Esophagus squamous epithelium (tissue), 5 donors: Measurements from ENCODE around the gene TSPAN5. TPM values are rescaled to one million over a fixed set of nuclear protein-coding genes. Genes with fewer than 3 reads are reported as not detected.

Experiments
- DNase-seq: peaks from one replicate; lab custom pipeline; 2025; lab: John Stamatoyannopoulos, UW
- H3K27ac ChIP-seq, 4 donors: fragments of 200-600 bp; sonication (generic); one replicate each; pipeline ENCODE4 v1.5.1; 2016 to 2019; ENCODE audit warnings: mild to moderate bottlenecking in 1 of 4
- H3K27me3 ChIP-seq, 4 donors: fragments of 200-600 bp; sonication (generic); 1 replicate in 3 of 4; 2 replicates in 1 of 4; pipeline versions ENCODE4 v1.5.1 to v1.6.0; 2017 to 2021; ENCODE audit warnings: antibody characterized with exemption in 1 of 4
- H3K36me3 ChIP-seq, 3 donors: fragments of 200-600 bp; sonication (generic); one replicate each; pipeline ENCODE4 v1.5.1; 2016 to 2019
- H3K4me1 ChIP-seq, 3 donors: fragments of 200-600 bp; sonication (generic); one replicate each; pipeline ENCODE4 v1.5.1; 2017 to 2019
- H3K4me3 ChIP-seq, 4 donors: fragments of 200-600 bp; sonication (generic); 1 replicate in 3 of 4; 2 replicates in 1 of 4; pipeline ENCODE4 v1.5.1; 2016 to 2019; ENCODE audit warnings: mild to moderate bottlenecking in 2 of 4, moderate library complexity in 1 of 4
- H3K9me3 ChIP-seq, 3 donors: fragments of 200-600 bp; sonication (generic); one replicate each; pipeline ENCODE4 v1.5.1; 2016 to 2019
- POLR2A ChIP-seq, 4 donors: fragments of 450-650 bp; IDR thresholded peaks; one replicate each; pipeline ENCODE4 v1.6.1; 2017; ENCODE audit warnings: antibody characterized with exemption in 4 of 4, mild to moderate bottlenecking in 4 of 4, moderate library complexity in 3 of 4
- WGBS, 2 donors: methylation state at CpG; one replicate each; pipeline ENCODE4 v1.1.5; 2018; 5-methylcytosine and 5-hydroxymethylcytosine counted together
- intact Hi-C: fragments of 100-400 bp; cut with DNase I; formaldehyde crosslinking; loops from one replicate; pipeline ENCODE4 v1.15.0; 2022
- total RNA-seq, 4 donors: library from RNA; depleted of rRNA; stranded (reverse); fragments of >200 nt; gene quantifications; one replicate each; pipeline ENCODE4 v1.1.0, GENCODE V29; 2016
- TF ChIP-seq, protein P1 (sequence below), 6 experiments: fragments of 450-650 bp in 4 of 6; fragments of 200-600 bp in 2 of 6; sonication (generic) in 2 of 6; IDR thresholded peaks; one replicate each; pipeline ENCODE4 v1.5.1; 2016 to 2019; ENCODE audit warnings: antibody characterized with exemption in 6 of 6, mild to moderate bottlenecking in 4 of 6, moderate library complexity in 4 of 6
- donor health status: DM: yes; HTN: yes; CAD: no.

TSPAN5 gene
- total RNA-seq, 4 donors from 2014 or later, result 10.9 to 19.0 (median 13.9) TPM

DNA sequence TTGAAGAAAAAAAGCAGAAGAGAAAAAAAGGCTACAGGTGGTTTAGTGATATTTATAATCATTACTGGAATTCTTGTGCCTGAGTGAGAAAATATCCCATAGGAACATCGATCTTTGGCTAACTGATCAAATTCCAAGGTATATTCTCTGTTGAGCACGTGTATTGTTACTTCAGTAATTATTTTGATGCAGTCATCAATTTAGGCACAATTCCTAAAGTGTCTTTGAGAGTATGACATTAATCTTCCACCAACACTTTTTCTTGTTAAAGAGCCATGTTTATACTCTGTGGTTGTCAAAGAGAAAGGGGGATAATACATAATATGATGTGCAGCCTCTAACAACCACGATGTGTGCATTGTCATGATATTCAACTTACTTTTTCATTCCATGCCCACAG is 151.1 kb downstream of the TSPAN5 start:
- H3K36me3 ChIP-seq, result peaks cover 0 to 6% (median 0%) of the 10 kb centered on the region in 3 donors
- TF ChIP-seq, protein P1, sequence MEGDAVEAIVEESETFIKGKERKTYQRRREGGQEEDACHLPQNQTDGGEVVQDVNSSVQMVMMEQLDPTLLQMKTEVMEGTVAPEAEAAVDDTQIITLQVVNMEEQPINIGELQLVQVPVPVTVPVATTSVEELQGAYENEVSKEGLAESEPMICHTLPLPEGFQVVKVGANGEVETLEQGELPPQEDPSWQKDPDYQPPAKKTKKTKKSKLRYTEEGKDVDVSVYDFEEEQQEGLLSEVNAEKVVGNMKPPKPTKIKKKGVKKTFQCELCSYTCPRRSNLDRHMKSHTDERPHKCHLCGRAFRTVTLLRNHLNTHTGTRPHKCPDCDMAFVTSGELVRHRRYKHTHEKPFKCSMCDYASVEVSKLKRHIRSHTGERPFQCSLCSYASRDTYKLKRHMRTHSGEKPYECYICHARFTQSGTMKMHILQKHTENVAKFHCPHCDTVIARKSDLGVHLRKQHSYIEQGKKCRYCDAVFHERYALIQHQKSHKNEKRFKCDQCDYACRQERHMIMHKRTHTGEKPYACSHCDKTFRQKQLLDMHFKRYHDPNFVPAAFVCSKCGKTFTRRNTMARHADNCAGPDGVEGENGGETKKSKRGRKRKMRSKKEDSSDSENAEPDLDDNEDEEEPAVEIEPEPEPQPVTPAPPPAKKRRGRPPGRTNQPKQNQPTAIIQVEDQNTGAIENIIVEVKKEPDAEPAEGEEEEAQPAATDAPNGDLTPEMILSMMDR (IDR thresholded peaks at IDR 0.05), result no peak
- TF ChIP-seq POLR2A (IDR thresholded peaks at IDR 0.05), result no peak
- H3K27me3 ChIP-seq, result no peaks in the 10 kb centered on the region
- WGBS, 2 donors, result 68 to 75% methylated on average over 3 of the region's 3 CpGs
- peaks cover 0 to 21% (median 3%) of the 10 kb centered on the region in 3 donors for H3K4me1 ChIP-seq
- no peaks in the 10 kb centered on the region for H3K9me3 ChIP-seq
- no peak for DNase-seq
- no peak overlapping the region for H3K27ac ChIP-seq
- no peak overlapping the region for H3K4me3 ChIP-seq
- intact Hi-C loops, result no loop called here

DNA sequence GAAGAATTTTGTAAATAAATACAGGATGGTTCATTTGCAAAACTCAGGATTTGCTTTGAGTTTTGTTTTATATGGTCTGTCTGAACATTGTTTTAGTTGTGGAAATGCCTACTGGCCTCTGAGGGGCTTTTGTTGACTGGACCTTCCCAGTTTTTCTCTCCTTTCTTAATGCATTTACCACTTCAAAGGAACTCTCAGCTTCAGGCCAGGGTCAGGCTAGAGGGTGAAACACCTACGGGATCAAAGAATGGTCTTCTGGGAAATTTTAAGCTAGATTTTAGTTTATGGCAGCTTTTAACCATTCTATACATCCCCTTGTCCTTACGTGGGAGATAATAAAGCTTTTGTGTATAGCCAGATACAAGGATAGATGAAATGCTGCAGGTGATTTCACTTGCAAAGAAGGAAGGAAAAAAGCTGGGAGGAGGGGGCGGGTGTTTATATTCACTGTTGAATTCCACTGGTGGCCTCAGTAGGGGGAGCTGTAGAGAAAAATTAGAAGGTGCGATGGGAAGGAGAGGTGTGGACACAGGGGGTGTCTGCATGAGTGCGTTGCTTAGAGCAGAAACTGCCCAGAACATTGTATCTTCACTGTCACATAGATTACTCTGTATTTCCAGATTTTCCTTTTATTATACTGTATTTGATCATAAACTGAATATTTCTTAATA is 151.8 kb downstream of the TSPAN5 start:
- intact Hi-C loops, result no loop called here
- Histone ChIP-seq H3K4me1 (peaks cover 0 to 21% (median 3%) of the 10 kb centered on the region in 3 donors), H3K4me3 (no peak overlapping the region), H3K27ac (no peak overlapping the region), H3K27me3 (no peaks in the 10 kb centered on the region), H3K36me3 (peaks cover 0 to 6% (median 0%) of the 10 kb centered on the region in 3 donors), H3K9me3 (no peaks in the 10 kb centered on the region)
- TF ChIP-seq, protein P1 (IDR thresholded peaks at IDR 0.05), result peak in 1 of 6 experiments; percentile 19
- no peak for TF ChIP-seq POLR2A (IDR thresholded peaks at IDR 0.05)
- no peak for DNase-seq
- WGBS, 2 donors, result 73 to 82% methylated on average over 5 of the region's 5 CpGs

DNA sequence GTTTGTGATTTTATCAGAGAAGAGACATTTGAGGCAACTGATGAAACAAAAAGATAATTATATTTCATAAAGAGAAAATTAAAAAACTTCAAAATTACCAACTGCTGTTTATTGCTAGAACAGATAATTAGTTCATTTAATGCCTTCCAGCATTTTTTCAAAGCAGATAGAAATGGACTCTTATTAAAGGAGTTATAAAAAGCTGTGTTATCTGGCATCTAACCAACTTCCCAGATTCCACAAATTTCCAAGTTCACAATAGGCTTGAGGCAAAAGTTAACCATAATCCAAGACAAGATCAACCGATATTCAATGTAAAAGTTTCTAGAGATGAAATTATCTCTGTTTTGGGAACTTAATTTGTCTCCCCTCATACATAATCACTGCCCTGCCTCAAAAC is 152.4 kb downstream of the TSPAN5 start:
- 69 to 83% methylated on average over 1 of the region's 1 CpG for WGBS, 2 donors
- TF ChIP-seq, protein P1 (IDR thresholded peaks at IDR 0.05), result no peak
- TF ChIP-seq POLR2A (IDR thresholded peaks at IDR 0.05), result no peak
- H3K4me3 ChIP-seq, result no peak overlapping the region
- no peaks in the 10 kb centered on the region for H3K9me3 ChIP-seq
- peaks cover 0 to 17% (median 3%) of the 10 kb centered on the region in 3 donors for H3K4me1 ChIP-seq
- peaks cover 0 to 6% (median 0%) of the 10 kb centered on the region in 3 donors for H3K36me3 ChIP-seq
- DNase-seq, result no peak
- no peak overlapping the region for H3K27ac ChIP-seq
- intact Hi-C loops, result no loop called here
- no peaks in the 10 kb centered on the region for H3K27me3 ChIP-seq

DNA sequence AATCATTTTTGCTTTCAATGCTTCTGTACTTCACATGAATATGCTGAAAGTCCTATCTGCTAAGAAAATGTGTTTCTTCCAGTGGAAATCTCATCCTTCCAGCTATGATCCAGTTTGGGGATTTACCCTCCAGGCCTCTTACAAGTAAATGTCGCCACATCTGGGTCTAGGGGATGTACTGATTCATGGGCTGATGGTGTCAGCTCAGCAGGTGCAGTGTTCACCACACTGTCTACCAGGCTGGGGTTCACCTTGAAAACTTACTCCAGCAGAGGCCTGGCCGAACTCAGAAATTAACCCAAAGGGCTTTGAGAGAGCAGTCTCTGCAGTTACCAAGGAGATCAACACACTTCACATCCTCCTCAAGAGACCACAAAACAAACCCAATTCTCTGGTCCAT is 154.3 kb downstream of the TSPAN5 start:
- DNase-seq, result no peak
- TF ChIP-seq POLR2A (IDR thresholded peaks at IDR 0.05), result no peak
- TF ChIP-seq, protein P1 (IDR thresholded peaks at IDR 0.05), result no peak
- peaks cover 0 to 6% (median 0%) of the 10 kb centered on the region in 3 donors for H3K36me3 ChIP-seq
- intact Hi-C loops, result no loop called here
- H3K27me3 ChIP-seq, result no peaks in the 10 kb centered on the region
- no peaks in the 10 kb centered on the region for H3K9me3 ChIP-seq
- no peak overlapping the region for H3K27ac ChIP-seq
- 83 to 90% methylated on average over 1 of the region's 2 CpGs for WGBS, 2 donors
- H3K4me1 ChIP-seq, result no peaks in the 10 kb centered on the region
- no peak overlapping the region for H3K4me3 ChIP-seq

DNA sequence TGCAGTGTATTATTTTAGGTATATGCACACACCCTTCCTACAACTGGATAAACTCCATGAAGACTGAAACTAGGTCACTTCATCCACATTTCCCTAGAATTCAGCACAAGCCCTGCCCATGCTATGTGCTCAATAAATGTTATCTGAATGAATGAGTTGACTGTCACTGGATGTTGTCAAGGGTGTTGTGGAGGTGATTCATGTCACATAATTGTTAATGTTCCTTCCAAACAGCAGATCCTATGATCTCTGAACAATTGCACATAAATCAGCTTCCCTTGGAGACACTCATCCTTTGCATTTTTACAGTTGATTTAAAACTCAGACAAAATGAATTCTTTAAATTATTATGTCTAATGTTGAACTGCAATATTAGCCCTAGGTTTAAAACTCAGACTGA is 154.7 kb downstream of the TSPAN5 start:
- Histone ChIP-seq H3K36me3 (peaks cover 0 to 6% (median 0%) of the 10 kb centered on the region in 3 donors), H3K27ac (no peak overlapping the region), H3K27me3 (no peaks in the 10 kb centered on the region), H3K9me3 (no peaks in the 10 kb centered on the region), H3K4me1 (no peaks in the 10 kb centered on the region), H3K4me3 (no peak overlapping the region)
- intact Hi-C loops, result no loop called here
- TF ChIP-seq, protein P1 (IDR thresholded peaks at IDR 0.05), result no peak
- no peak for TF ChIP-seq POLR2A (IDR thresholded peaks at IDR 0.05)
- no peak for DNase-seq
